ENCODE results near the gene TLR3. TPM values are rescaled to one million over a fixed set of nuclear protein-coding genes. Genes with fewer than 3 reads are reported as not detected.

TLR3 gene
- total RNA-seq, 1 donor from 2014 or later: not detected

DNA sequence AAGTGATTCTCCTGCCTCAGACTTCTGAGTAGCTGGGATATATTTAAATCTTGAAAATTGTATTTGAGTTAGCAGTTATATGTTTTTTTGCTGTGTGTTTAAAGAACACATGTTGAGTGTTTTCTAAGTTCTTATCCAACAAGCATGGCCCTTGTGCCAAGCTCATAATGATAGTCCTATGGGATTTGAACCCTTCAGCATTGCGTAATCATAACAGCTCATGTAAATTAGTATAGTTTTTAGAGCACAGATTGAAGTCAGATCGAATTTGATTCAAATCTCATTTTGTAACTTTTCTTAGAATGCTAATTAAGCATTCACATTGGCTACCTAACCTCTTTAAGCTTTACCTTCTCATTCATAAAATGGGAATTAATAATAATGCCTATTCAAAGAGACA, 47.7 kb downstream of the TLR3 start:
- Mint-ChIP-seq H3K4me1 (ENCODE audit: unreplicated experiment) (no peaks in the 10 kb centered on the region), H3K4me3 (ENCODE audit: unreplicated experiment) (no peak overlapping the region), H3K27ac (ENCODE audit: unreplicated experiment) (no peak overlapping the region), H3K9me3 (ENCODE audit: unreplicated experiment) (no peaks in the 10 kb centered on the region), H3K27me3 (ENCODE audit: unreplicated experiment) (no peaks in the 10 kb centered on the region), H3K36me3 (ENCODE audit: low read depth, unreplicated experiment) (no peaks in the 10 kb centered on the region)
- DNase-seq (ENCODE audit: low spot score): no peak
- TF ChIP-seq, protein P1, sequence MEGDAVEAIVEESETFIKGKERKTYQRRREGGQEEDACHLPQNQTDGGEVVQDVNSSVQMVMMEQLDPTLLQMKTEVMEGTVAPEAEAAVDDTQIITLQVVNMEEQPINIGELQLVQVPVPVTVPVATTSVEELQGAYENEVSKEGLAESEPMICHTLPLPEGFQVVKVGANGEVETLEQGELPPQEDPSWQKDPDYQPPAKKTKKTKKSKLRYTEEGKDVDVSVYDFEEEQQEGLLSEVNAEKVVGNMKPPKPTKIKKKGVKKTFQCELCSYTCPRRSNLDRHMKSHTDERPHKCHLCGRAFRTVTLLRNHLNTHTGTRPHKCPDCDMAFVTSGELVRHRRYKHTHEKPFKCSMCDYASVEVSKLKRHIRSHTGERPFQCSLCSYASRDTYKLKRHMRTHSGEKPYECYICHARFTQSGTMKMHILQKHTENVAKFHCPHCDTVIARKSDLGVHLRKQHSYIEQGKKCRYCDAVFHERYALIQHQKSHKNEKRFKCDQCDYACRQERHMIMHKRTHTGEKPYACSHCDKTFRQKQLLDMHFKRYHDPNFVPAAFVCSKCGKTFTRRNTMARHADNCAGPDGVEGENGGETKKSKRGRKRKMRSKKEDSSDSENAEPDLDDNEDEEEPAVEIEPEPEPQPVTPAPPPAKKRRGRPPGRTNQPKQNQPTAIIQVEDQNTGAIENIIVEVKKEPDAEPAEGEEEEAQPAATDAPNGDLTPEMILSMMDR (IDR thresholded peaks at IDR 0.05; ENCODE audit: unreplicated experiment): no peak

DNA sequence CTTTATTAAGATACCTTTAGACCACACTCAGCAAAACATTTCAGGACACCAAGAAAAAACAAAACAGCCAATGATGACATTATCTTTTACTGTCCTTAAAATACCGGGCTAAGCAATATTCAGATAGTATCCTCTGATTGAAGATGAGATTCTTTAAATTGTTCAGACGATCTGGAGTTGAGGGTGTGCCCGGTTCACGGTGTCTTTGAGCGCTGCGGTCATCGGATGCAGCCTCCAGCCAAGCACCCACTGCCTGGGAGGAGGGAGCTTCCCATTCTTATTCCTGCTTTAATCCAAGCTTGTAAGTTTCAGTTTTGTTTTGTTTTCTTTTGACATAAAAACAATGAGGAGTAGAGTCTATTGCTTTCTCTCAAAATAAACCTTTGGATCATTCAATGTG, 49.6 kb downstream of the TLR3 start:
- no peak for DNase-seq (ENCODE audit: low spot score)
- TF ChIP-seq, protein P1 (IDR thresholded peaks at IDR 0.05; ENCODE audit: unreplicated experiment): no peak
- no peaks in the 10 kb centered on the region for H3K4me1 Mint-ChIP-seq (ENCODE audit: unreplicated experiment)
- no peaks in the 10 kb centered on the region for H3K9me3 Mint-ChIP-seq (ENCODE audit: unreplicated experiment)
- no peaks in the 10 kb centered on the region for H3K27me3 Mint-ChIP-seq (ENCODE audit: unreplicated experiment)
- H3K36me3 Mint-ChIP-seq (ENCODE audit: low read depth, unreplicated experiment): no peaks in the 10 kb centered on the region
- H3K4me3 Mint-ChIP-seq (ENCODE audit: unreplicated experiment): no peak overlapping the region
- H3K27ac Mint-ChIP-seq (ENCODE audit: unreplicated experiment): no peak overlapping the region

DNA sequence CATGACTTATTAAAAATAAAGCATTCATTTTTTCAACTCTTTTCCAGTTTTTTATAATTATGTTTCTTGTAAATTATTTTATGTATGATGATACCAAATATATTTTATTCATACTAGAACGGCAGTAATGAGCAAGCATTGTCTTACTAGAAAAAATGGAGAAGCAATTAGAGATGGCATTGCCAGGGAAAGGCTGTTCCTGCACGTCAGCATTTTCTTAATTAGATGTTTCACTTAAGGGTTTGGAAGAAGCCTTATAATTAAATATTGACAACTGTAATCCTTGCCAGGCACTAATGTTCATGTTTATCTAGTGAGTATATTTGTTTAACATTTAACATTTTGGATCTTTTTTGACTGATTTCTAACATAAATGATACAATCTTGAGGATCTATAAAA, 52.1 kb downstream of the TLR3 start:
- Mint-ChIP-seq H3K9me3 (ENCODE audit: unreplicated experiment) (no peaks in the 10 kb centered on the region), H3K27ac (ENCODE audit: unreplicated experiment) (no peak overlapping the region), H3K36me3 (ENCODE audit: low read depth, unreplicated experiment) (no peaks in the 10 kb centered on the region), H3K4me1 (ENCODE audit: unreplicated experiment) (no peaks in the 10 kb centered on the region), H3K4me3 (ENCODE audit: unreplicated experiment) (no peak overlapping the region), H3K27me3 (ENCODE audit: unreplicated experiment) (no peaks in the 10 kb centered on the region)
- TF ChIP-seq, protein P1 (IDR thresholded peaks at IDR 0.05; ENCODE audit: unreplicated experiment): no peak
- DNase-seq (ENCODE audit: low spot score): no peak

DNA sequence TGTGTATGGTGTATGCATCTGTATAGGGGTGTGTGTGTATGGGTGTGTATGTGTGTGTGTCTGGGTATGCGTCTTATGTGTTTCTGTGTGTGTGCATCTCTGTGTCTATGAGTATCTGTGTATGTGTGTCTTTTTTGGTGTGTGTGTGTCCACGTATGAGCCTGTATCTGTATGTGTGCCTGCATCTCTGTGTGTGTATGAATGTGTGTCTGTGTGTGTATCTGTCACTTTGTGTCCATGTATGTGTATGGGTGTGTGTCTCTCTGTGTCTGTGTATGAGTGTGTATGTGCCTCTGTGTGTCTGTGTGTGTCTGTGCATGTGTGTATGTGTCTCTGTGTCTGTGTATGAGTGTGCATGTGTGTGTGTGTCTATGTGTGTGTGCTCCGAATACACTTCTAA, 59.9 kb downstream of the TLR3 start:
- no peaks in the 10 kb centered on the region for H3K4me1 Mint-ChIP-seq (ENCODE audit: unreplicated experiment)
- peak overlapping the region; percentile 9 for H3K27ac Mint-ChIP-seq (ENCODE audit: unreplicated experiment)
- TF ChIP-seq, protein P1 (IDR thresholded peaks at IDR 0.05; ENCODE audit: unreplicated experiment): no peak
- H3K27me3 Mint-ChIP-seq (ENCODE audit: unreplicated experiment): peaks cover 6% of the 10 kb centered on the region
- H3K9me3 Mint-ChIP-seq (ENCODE audit: unreplicated experiment): no peaks in the 10 kb centered on the region
- no peak for DNase-seq (ENCODE audit: low spot score)
- H3K36me3 Mint-ChIP-seq (ENCODE audit: low read depth, unreplicated experiment): no peaks in the 10 kb centered on the region
- H3K4me3 Mint-ChIP-seq (ENCODE audit: unreplicated experiment): no peak overlapping the region

DNA sequence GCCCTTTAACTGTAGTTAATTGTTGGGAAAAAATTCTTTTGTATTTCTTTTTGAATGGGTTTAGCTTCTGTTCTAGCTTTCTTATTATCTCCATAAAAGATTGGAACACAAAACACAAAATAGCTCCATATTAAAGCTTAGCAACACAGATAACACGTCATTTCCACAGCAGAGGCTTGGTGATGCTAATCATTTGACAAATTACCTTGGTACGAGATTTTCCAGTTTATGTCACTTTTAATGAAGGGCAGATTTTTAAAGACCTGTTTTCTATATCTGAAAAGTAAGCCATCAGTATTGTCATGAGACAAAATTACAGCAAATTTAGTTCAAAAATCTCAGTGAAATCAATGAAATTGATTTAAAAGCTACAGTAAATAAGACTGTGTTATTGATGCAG, 63.0 kb downstream of the TLR3 start:
- Mint-ChIP-seq H3K4me1 (ENCODE audit: unreplicated experiment) (no peaks in the 10 kb centered on the region), H3K27me3 (ENCODE audit: unreplicated experiment) (peaks cover 3% of the 10 kb centered on the region), H3K4me3 (ENCODE audit: unreplicated experiment) (no peak overlapping the region), H3K27ac (ENCODE audit: unreplicated experiment) (no peak overlapping the region), H3K9me3 (ENCODE audit: unreplicated experiment) (no peaks in the 10 kb centered on the region), H3K36me3 (ENCODE audit: low read depth, unreplicated experiment) (no peaks in the 10 kb centered on the region)
- no peak for DNase-seq (ENCODE audit: low spot score)
- TF ChIP-seq, protein P1 (IDR thresholded peaks at IDR 0.05; ENCODE audit: unreplicated experiment): no peak

Data from endothelial cell (in vitro differentiated cells).